ENCODE data around the gene MAD2L1BP.
"Not testable (repeated sequence)": the region's sequence is repeated elsewhere in the genome, so short reads cannot be mapped to it uniquely, and the experiment has no call there.

The MAD2L1BP gene

GRCh38 chr6:43644940-43645612 is 9.4 kb downstream of the MAD2L1BP start, which contains the start of gene RSPH9:
TSS of gene RSPH9 (plus strand) at chr6:43645036. CDS start at chr6:43645099, 63 bp downstream.
- no peak within 1 kb of the TSS for H3K4me3 ChIP-seq (ENCODE audit: low read depth, low read length)
- no peak for DNase-seq (ENCODE audit: low read depth)
- no peak for TF ChIP-seq CTCF (IDR thresholded peaks at IDR 0.05; ENCODE audit: low read depth, low read length)
- TF ChIP-seq MYC (IDR thresholded peaks at IDR 0.05; ENCODE audit: low read depth, low read length): no peak
- no peak for TF ChIP-seq POLR2A (IDR thresholded peaks at IDR 0.05; ENCODE audit: extremely low read depth, insufficient read length)
- TF ChIP-seq, protein P1, sequence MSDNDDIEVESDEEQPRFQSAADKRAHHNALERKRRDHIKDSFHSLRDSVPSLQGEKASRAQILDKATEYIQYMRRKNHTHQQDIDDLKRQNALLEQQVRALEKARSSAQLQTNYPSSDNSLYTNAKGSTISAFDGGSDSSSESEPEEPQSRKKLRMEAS (IDR thresholded peaks at IDR 0.05; ENCODE audit: low read depth, low read length): no peak

- DNase-seq (ENCODE audit: low read depth): no peak
- H3K4me3 ChIP-seq (ENCODE audit: low read depth, low read length): no peak overlapping the region
- TF ChIP-seq POLR2A (IDR thresholded peaks at IDR 0.05; ENCODE audit: extremely low read depth, insufficient read length): no peak
- no peak for TF ChIP-seq MYC (IDR thresholded peaks at IDR 0.05; ENCODE audit: low read depth, low read length)
- no peak for TF ChIP-seq CTCF (IDR thresholded peaks at IDR 0.05; ENCODE audit: low read depth, low read length)
- TF ChIP-seq, protein P1 (IDR thresholded peaks at IDR 0.05; ENCODE audit: low read depth, low read length): no peak
These were observed 9.9 kb downstream of the MAD2L1BP start for GRCh38 chr6:43645613-43645964.

DNA sequence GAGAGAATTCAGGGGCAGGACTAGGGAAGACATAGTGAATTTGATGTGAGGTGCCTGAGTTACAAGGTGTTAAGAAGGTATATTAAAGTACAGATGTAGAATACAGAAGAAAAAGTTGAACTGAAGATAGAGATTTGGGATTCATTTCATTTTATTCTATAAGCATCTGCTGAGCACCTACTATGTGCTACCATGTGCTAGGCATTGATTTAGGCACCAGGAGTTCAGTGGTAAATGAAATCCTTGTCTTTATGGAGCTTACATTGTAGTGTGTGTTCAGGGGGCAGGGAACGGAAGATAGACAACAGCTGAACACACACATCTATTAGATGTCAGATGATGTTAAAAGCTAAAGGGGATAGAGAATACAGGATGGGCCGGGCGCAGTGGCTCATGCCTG is 12.0 kb downstream of the MAD2L1BP start:
- no peak for TF ChIP-seq POLR2A (IDR thresholded peaks at IDR 0.05; ENCODE audit: extremely low read depth, insufficient read length)
- TF ChIP-seq CTCF (IDR thresholded peaks at IDR 0.05; ENCODE audit: low read depth, low read length): no peak
- no peak for TF ChIP-seq MYC (IDR thresholded peaks at IDR 0.05; ENCODE audit: low read depth, low read length)
- TF ChIP-seq, protein P1 (IDR thresholded peaks at IDR 0.05; ENCODE audit: low read depth, low read length): no peak
- H3K4me3 ChIP-seq (ENCODE audit: low read depth, low read length): no peak overlapping the region
- DNase-seq (ENCODE audit: low read depth): no peak

GRCh38 chr6:43648248-43648647 is 12.6 kb downstream of the MAD2L1BP start:
- TF ChIP-seq MYC (IDR thresholded peaks at IDR 0.05; ENCODE audit: low read depth, low read length): no peak
- TF ChIP-seq, protein P1 (IDR thresholded peaks at IDR 0.05; ENCODE audit: low read depth, low read length): no peak
- no peak for TF ChIP-seq CTCF (IDR thresholded peaks at IDR 0.05; ENCODE audit: low read depth, low read length)
- TF ChIP-seq POLR2A (IDR thresholded peaks at IDR 0.05; ENCODE audit: extremely low read depth, insufficient read length): no peak
- DNase-seq (ENCODE audit: low read depth): no peak
- no peak overlapping the region for H3K4me3 ChIP-seq (ENCODE audit: low read depth, low read length)

DNA sequence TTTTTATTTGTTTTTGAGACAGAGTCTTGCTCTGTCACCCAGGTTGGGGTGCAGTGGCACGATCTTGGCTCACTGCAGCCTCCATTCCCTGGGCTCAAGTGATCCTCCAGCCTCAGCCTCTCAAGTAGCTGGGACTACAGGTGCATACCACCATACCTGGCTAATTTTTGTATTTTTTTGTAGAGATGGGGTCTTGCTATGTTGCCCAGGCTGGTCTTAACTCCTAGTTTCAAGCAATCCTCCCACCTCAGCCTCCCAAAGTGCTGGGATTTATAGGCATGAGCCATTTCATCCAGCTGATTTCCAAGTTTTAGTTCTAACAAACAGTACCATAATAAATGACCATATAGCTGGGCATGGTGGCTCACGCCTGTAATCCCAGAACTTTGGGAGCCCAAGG is 17.2 kb downstream of the MAD2L1BP start:
- not testable (repeated sequence) for DNase-seq (ENCODE audit: low read depth); H3K4me3 ChIP-seq (ENCODE audit: low read depth, low read length)

- TF ChIP-seq MYC (IDR thresholded peaks at IDR 0.05; ENCODE audit: low read depth, low read length) (no peak), POLR2A (IDR thresholded peaks at IDR 0.05; ENCODE audit: extremely low read depth, insufficient read length) (no peak), CTCF (IDR thresholded peaks at IDR 0.05; ENCODE audit: low read depth, low read length) (no peak)
- TF ChIP-seq, protein P1 (IDR thresholded peaks at IDR 0.05; ENCODE audit: low read depth, low read length): no peak
- no peak overlapping the region for H3K4me3 ChIP-seq (ENCODE audit: low read depth, low read length)
- DNase-seq (ENCODE audit: low read depth): no peak
These were observed 21.7 kb downstream of the MAD2L1BP start for GRCh38 chr6:43657221-43657802.

Data from NB4 (cell line).